ENCODE results near the gene THBS3. TPM values are rescaled to one million over a fixed set of nuclear protein-coding genes. Genes with fewer than 3 reads are reported as not detected.

THBS3 gene
- total and polyA plus RNA-seq, 4 donors: 11.4 to 33.1 (median 24.4) TPM

GRCh38 chr1:155202731-155203515 is 4.8 kb downstream of the THBS3 start:
- no peak overlapping the region for H3K27ac ChIP-seq (ENCODE audit: low read depth in 1 of 2, low read length in 1 of 2)
- 90 to 95% methylated on average over 19 of the region's 19 CpGs for WGBS, 2 donors
- peaks cover 0 to 22% (median 1%) of the 10 kb centered on the region in 4 donors for H3K36me3 ChIP-seq (ENCODE audit: control insufficient read depth in 4 of 4, insufficient read depth in 4 of 4, low read length in 4 of 4)
- no peaks in the 10 kb centered on the region for H3K9me3 ChIP-seq (ENCODE audit: control insufficient read depth in 4 of 4, insufficient read depth in 3 of 4, low read length in 3 of 4)
- no peak for TF ChIP-seq CTCF (IDR thresholded peaks at IDR 0.05; ENCODE audit: control extremely low read depth, extremely low read depth)
- peaks cover 0 to 14% (median 6%) of the 10 kb centered on the region in 5 donors for H3K4me1 ChIP-seq (ENCODE audit: control insufficient read depth in 5 of 5, insufficient read depth in 5 of 5, low read length in 5 of 5)
- H3K9ac ChIP-seq (ENCODE audit: insufficient read depth in 1 of 2, low read length in 2 of 2): no peak overlapping the region
- H3K4me3 ChIP-seq: no peak overlapping the region
- ATAC-seq (ENCODE audit: insufficient read depth, low FRiP score): no peak
- no peak for DNase-seq
- no peaks in the 10 kb centered on the region for H3K27me3 ChIP-seq (ENCODE audit: control insufficient read depth in 3 of 3, insufficient read depth in 3 of 3, low read length in 2 of 3)

- TF ChIP-seq CTCF (IDR thresholded peaks at IDR 0.05; ENCODE audit: control extremely low read depth, extremely low read depth): no peak
- H3K9me3 ChIP-seq (ENCODE audit: control insufficient read depth in 4 of 4, insufficient read depth in 3 of 4, low read length in 3 of 4): no peaks in the 10 kb centered on the region
- no peak overlapping the region for H3K4me3 ChIP-seq
- peaks cover 0 to 7% (median 2%) of the 10 kb centered on the region in 5 donors for H3K4me1 ChIP-seq (ENCODE audit: control insufficient read depth in 5 of 5, insufficient read depth in 5 of 5, low read length in 5 of 5)
- 90 to 91% methylated on average over 7 of the region's 7 CpGs for WGBS, 2 donors
- H3K36me3 ChIP-seq (ENCODE audit: control insufficient read depth in 4 of 4, insufficient read depth in 4 of 4, low read length in 4 of 4): peaks cover 0 to 25% (median 3%) of the 10 kb centered on the region in 4 donors
- H3K27ac ChIP-seq (ENCODE audit: low read depth in 1 of 2, low read length in 1 of 2): no peak overlapping the region
- DNase-seq: no peak
- no peaks in the 10 kb centered on the region for H3K27me3 ChIP-seq (ENCODE audit: control insufficient read depth in 3 of 3, insufficient read depth in 3 of 3, low read length in 2 of 3)
- H3K9ac ChIP-seq (ENCODE audit: insufficient read depth in 1 of 2, low read length in 2 of 2): no peak overlapping the region
- no peak for ATAC-seq (ENCODE audit: insufficient read depth, low FRiP score)
These were observed 5.5 kb downstream of the THBS3 start for GRCh38 chr1:155202198-155202597.

GRCh38 chr1:155200920-155201319 is 6.8 kb downstream of the THBS3 start:
- peaks cover 0 to 27% (median 3%) of the 10 kb centered on the region in 4 donors for H3K36me3 ChIP-seq (ENCODE audit: control insufficient read depth in 4 of 4, insufficient read depth in 4 of 4, low read length in 4 of 4)

More at GRCh38 chr1:155200920-155201319, 6.8 kb downstream of the THBS3 start:
- DNase-seq: no peak
- ATAC-seq (ENCODE audit: insufficient read depth, low FRiP score): no peak
- 95 to 98% methylated on average over 5 of the region's 5 CpGs for WGBS, 2 donors
- H3K9ac ChIP-seq (ENCODE audit: insufficient read depth in 1 of 2, low read length in 2 of 2): no peak overlapping the region
- no peak for TF ChIP-seq CTCF (IDR thresholded peaks at IDR 0.05; ENCODE audit: control extremely low read depth, extremely low read depth)
- H3K27me3 ChIP-seq (ENCODE audit: control insufficient read depth in 3 of 3, insufficient read depth in 3 of 3, low read length in 2 of 3): no peaks in the 10 kb centered on the region
- H3K4me1 ChIP-seq (ENCODE audit: control insufficient read depth in 5 of 5, insufficient read depth in 5 of 5, low read length in 5 of 5): peaks cover 0 to 4% (median 0%) of the 10 kb centered on the region in 5 donors
- H3K9me3 ChIP-seq (ENCODE audit: control insufficient read depth in 4 of 4, insufficient read depth in 3 of 4, low read length in 3 of 4): no peaks in the 10 kb centered on the region
- H3K4me3 ChIP-seq: no peak overlapping the region
- H3K27ac ChIP-seq (ENCODE audit: low read depth in 1 of 2, low read length in 1 of 2): no peak overlapping the region
